Measurements from ENCODE around the gene PARD6B.
"Not testable (repeated sequence)": the region's sequence is repeated elsewhere in the genome, so short reads cannot be mapped to it uniquely, and the experiment has no call there.

Gene PARD6B

DNA sequence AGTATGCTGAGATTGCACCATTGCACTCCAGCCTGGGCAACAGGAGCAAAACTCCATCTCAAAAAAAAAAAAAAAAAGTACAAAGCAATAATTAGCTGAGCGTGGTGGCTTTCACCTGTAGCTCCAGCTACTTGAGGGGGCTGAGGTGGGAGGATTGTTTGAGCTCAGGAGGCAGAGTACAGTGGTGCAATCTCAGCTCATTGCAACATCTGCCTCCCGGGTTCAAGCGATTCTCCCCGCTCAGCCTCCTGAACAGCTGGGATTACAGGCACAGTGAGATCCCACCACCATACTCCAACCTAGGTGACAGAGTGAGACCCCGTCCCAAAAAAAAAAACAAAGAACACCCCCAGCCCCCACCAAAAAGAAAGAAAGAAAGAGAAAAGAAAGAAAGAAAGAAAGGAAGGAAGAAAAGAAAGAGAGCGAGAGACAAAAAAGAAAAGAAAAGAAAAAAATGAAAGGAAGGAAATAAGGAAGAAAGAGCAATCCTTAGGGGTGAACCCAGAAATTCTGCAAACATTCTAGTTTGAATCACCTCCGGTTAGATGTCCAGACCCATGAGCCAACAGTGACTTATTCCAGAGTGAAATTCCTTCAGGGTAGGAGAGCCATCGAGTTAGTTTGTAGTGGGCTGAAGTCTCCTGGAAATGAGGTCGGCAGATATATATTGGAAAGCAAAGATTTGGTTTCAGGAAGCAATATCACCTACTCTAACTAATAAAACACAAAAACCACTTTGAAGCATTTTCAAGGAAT lies 36.8 kb upstream of the PARD6B start:
- no peak overlapping the region for H3K4me2 ChIP-seq (ENCODE audit: low read length)
- H3K27ac ChIP-seq (ENCODE audit: low read length) = no peak overlapping the region
- H3K4me3 ChIP-seq (ENCODE audit: low read length) = no peak overlapping the region
- H3K4me1 ChIP-seq (ENCODE audit: low read length) = no peaks in the 10 kb centered on the region
- no peak overlapping the region for H3K9ac ChIP-seq (ENCODE audit: low read length)
- TF ChIP-seq EZH2phosphoT487 (IDR thresholded peaks at IDR 0.05; ENCODE audit: low read depth) = no peak
- TF ChIP-seq, protein P1, sequence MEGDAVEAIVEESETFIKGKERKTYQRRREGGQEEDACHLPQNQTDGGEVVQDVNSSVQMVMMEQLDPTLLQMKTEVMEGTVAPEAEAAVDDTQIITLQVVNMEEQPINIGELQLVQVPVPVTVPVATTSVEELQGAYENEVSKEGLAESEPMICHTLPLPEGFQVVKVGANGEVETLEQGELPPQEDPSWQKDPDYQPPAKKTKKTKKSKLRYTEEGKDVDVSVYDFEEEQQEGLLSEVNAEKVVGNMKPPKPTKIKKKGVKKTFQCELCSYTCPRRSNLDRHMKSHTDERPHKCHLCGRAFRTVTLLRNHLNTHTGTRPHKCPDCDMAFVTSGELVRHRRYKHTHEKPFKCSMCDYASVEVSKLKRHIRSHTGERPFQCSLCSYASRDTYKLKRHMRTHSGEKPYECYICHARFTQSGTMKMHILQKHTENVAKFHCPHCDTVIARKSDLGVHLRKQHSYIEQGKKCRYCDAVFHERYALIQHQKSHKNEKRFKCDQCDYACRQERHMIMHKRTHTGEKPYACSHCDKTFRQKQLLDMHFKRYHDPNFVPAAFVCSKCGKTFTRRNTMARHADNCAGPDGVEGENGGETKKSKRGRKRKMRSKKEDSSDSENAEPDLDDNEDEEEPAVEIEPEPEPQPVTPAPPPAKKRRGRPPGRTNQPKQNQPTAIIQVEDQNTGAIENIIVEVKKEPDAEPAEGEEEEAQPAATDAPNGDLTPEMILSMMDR (IDR thresholded peaks at IDR 0.05; ENCODE audit: low read depth, low read length) = no peak
- peaks cover 36% of the 10 kb centered on the region for H3K27me3 ChIP-seq (ENCODE audit: low read depth, low read length)
- no peaks in the 10 kb centered on the region for H3K79me2 ChIP-seq (ENCODE audit: low read length)
- H2AFZ ChIP-seq (ENCODE audit: low read depth, low read length) = no peak overlapping the region
- no peaks in the 10 kb centered on the region for H3K9me3 ChIP-seq (ENCODE audit: insufficient read depth, low read length)
- H3K36me3 ChIP-seq (replicated peaks; ENCODE audit: low read depth, low read length) = no peaks in the 10 kb centered on the region
- no peaks in the 10 kb centered on the region for H4K20me1 ChIP-seq (ENCODE audit: insufficient read depth, low read length)

DNA sequence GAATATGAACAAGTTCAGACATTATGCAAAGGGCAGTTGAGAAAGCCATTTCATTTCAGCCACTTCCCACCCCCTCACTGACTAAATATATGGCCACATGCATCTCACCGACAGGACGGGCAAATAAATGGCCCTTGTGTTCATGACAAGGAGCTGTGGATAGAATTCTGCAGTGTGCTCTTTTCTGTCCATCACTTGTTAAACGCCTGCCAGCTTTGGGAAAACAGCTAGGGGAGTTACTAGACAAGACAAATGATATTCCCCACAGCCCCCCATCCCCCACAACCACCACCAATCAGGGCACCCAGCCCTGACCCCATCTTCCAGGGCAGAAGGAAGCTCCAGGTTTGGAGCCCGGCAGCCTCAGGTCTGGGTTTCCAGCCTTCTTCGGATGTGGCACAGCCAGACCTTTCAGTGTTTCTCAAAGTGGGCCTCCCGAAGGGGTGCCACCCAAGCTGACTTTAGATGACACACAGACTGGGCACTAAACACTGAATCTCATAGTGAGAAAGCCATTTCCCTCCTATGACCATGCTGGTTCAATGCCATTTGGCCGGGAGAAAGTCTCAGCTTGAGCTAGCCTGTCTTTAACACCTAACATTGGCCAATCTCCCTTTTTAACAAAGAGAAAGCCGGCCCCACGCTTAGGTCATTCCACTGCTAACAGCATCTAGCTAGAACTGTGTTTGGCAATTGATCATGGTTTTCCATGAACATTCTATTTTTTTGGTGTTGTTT lies 36.1 kb upstream of the PARD6B start:
- H3K4me1 ChIP-seq (ENCODE audit: low read length) = no peaks in the 10 kb centered on the region
- H3K79me2 ChIP-seq (ENCODE audit: low read length) = no peaks in the 10 kb centered on the region
- H3K9me3 ChIP-seq (ENCODE audit: insufficient read depth, low read length) = no peaks in the 10 kb centered on the region
- H3K27ac ChIP-seq (ENCODE audit: low read length) = no peak overlapping the region
- H3K4me2 ChIP-seq (ENCODE audit: low read length) = no peak overlapping the region
- H4K20me1 ChIP-seq (ENCODE audit: insufficient read depth, low read length) = no peaks in the 10 kb centered on the region
- peaks cover 32% of the 10 kb centered on the region for H3K27me3 ChIP-seq (ENCODE audit: low read depth, low read length)
- no peak overlapping the region for H3K4me3 ChIP-seq (ENCODE audit: low read length)
- TF ChIP-seq EZH2phosphoT487 (IDR thresholded peaks at IDR 0.05; ENCODE audit: low read depth) = no peak
- H2AFZ ChIP-seq (ENCODE audit: low read depth, low read length) = no peak overlapping the region
- no peak overlapping the region for H3K9ac ChIP-seq (ENCODE audit: low read length)
- H3K36me3 ChIP-seq (replicated peaks; ENCODE audit: low read depth, low read length) = no peaks in the 10 kb centered on the region

DNA sequence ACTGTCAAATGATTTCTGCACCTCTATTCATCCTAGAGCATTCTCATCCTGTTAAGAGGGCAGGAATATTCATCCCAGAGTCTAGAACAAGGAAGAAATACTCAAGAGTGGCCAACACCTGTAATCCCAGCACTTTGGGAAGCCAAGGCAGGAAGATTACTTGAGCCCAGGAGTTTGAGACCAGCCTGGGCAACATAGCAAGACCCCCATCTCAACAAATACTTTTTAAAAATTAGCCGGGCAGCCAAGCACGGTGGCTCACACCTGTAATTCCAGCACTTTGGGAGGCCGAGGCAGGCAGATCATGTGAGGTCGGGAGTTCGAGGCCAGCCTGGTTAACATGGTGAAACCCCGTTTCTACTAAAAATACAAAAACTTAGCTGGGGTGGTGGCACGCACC lies 33.1 kb upstream of the PARD6B start:
- H3K4me1 ChIP-seq (ENCODE audit: low read length) = not testable (repeated sequence)

GRCh38 chr20:50699688-50700087 lies 31.7 kb upstream of the PARD6B start:
- Histone ChIP-seq H3K79me2 (ENCODE audit: low read length) (no peaks in the 10 kb centered on the region), H3K4me2 (ENCODE audit: low read length) (no peak overlapping the region), H3K36me3 (replicated peaks; ENCODE audit: low read depth, low read length) (no peaks in the 10 kb centered on the region), H3K4me1 (ENCODE audit: low read length) (no peaks in the 10 kb centered on the region), H3K27ac (ENCODE audit: low read length) (no peak overlapping the region), H4K20me1 (ENCODE audit: insufficient read depth, low read length) (no peaks in the 10 kb centered on the region), H3K4me3 (ENCODE audit: low read length) (no peak overlapping the region), H3K9ac (ENCODE audit: low read length) (no peak overlapping the region), H3K27me3 (ENCODE audit: low read depth, low read length) (peaks cover 16% of the 10 kb centered on the region), H3K9me3 (ENCODE audit: insufficient read depth, low read length) (no peaks in the 10 kb centered on the region), H2AFZ (ENCODE audit: low read depth, low read length) (no peak overlapping the region)
- TF ChIP-seq, protein P1 (IDR thresholded peaks at IDR 0.05; ENCODE audit: low read depth, low read length) = no peak
- no peak for TF ChIP-seq EZH2phosphoT487 (IDR thresholded peaks at IDR 0.05; ENCODE audit: low read depth)

More for the DNA sequence above, 33.1 kb upstream of the PARD6B start:
- H2AFZ ChIP-seq (ENCODE audit: low read depth, low read length); H3K79me2 ChIP-seq (ENCODE audit: low read length); H3K27ac ChIP-seq (ENCODE audit: low read length); H3K9me3 ChIP-seq (ENCODE audit: insufficient read depth, low read length); H3K4me2 ChIP-seq (ENCODE audit: low read length); H3K9ac ChIP-seq (ENCODE audit: low read length); H4K20me1 ChIP-seq (ENCODE audit: insufficient read depth, low read length); H3K4me3 ChIP-seq (ENCODE audit: low read length); H3K36me3 ChIP-seq (replicated peaks; ENCODE audit: low read depth, low read length): not testable (repeated sequence)
- peaks cover 19% of the 10 kb centered on the region for H3K27me3 ChIP-seq (ENCODE audit: low read depth, low read length)

Measured in OCI-LY3 (cell line).